ENCODE measurements around the gene EIF2S2.
A peak's percentile ranks its signal among the peaks of the same experiment; 100 is the strongest.

The EIF2S2 gene

DNA sequence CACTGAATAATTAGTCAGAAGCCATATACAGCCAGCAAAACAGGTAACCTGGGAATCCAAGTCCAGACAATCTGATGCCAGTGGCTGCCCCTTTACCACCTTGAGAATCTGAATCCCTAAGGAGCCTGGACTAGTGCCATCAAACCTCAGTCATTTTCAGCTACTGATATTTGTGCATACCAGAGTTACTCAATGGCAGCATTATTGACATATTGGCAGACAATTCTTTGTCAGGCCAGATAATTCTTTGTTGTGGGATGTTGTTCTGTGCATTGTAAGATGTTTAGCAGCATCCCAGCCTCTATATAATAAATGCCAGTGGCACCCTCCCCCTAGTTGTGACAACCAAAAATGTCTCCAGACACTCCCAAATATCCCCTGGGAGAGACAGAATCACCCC lies 3.2 kb upstream of the EIF2S2 start:
- DNase-seq = no peak

DNA sequence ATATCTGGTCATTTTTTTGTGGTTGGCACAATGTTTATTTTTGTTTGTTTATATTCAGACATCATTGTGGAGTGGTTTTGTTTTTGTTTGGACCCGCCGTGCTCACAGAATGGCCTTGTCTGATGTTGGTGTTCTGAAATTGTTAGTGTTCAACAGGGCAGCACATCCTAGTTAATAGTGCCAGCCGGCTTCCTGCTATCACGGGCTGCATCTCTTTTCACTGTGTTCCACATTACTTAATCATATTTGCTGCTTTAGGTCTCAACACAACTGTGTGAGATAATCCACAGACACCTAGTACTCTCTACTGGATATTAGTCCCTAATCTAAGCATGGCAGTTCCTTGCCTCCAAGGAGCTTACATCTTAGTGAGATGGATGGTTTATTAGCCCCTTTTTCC lies 2.8 kb upstream of the EIF2S2 start:
- no peak for DNase-seq

DNA sequence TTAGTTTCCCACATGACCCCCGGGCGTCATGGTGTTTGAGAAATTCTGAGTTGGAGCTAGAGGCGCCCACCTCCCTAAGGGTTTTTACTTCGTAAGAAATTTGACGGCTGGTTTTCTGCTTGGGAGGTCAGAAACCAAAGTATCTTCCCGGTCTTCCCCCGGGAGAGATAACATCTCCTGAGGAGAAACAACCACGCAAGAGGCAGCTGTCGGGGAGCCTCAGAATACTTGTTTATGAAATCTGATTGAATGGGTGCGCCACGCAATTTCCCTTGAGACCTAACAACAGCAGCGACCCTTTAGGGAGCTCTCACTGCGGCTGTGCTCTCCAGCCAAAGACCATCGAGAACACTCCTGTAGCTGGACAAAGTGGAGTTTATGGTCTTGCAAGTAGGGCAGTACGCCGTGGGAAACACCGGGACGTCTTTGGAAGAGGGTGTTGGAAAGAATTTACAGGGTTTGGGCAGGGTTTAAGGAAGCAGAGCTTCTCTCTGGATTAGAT lies 608 bp upstream of the EIF2S2 start:
- peak in 1 of 2 experiments; percentile 68 for DNase-seq

DNA sequence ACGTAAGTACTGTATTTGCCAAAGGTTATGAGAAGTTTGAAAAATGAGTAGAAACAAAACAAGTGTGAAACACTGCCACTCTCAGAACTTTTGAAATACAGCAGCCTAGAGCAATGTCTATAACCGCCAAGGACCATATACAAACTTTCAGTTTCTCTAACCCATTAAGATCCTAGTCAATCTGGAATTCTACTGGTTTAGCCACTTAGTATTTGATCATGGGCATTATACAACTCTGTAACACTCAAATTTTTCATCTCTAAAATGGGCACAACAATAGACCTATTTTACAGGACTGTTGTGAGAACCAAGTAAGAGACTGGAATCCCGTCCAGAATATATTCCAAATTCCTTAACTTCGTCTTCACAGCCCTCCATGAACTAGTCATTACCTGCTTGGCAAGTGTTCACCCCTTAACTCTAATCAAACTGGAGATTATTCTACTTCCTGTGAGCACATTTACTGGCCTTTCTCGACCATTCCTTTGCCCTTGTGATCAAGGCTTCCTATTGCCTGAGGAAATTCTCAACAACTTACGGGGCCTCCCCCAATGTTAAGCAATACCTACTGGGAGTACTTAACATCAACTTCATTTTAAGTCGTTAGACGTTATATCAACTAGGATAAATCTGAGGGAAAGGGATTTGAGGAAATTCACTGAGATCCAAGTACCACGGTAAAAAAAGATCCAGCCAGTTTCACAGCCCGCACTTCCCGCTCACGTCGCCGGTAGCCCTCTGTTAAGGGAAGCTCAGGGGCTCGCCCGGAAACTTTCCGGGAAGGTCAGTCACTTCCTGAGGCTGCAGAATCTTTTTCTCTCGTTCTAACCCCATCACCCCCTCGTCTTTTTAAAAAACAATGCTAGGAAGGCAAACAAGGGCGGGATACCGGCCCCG lies 1.1 kb downstream of the EIF2S2 start:
- DNase-seq = peak in 1 of 2 experiments; percentile 34

DNA sequence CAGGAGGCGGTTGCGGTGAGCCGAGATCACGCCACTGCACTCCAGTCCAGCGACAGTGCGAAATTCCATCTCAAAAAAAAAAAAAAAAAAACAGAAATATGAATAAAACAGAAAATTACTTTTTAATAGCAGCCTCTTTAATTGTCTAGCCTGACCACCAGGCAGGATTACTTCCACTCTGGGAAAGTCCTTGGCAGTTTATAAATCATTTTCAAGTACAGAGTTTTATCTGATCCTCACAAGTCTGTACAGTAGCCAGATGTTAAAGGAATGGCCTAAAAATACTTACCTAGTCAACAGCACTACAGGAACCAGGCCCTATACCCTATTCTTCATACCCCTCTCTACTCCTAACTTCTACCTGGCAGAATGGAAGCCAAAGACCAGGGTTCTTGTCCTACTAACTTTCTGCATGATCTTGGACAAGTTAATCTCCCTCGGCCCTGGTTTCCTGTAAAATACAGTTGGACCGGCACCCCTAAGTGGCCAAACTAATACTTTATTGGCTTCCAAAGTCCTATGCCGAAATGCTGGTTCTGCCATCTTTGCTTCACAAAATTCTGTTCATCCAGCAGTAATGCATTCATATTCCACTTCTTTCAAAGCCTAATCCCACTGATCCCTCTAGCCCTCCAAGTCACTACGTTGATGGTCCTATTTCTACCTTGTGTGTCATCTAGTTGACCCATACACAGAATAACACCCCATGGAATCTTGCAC lies 1.9 kb downstream of the EIF2S2 start:
- no peak for DNase-seq

DNA sequence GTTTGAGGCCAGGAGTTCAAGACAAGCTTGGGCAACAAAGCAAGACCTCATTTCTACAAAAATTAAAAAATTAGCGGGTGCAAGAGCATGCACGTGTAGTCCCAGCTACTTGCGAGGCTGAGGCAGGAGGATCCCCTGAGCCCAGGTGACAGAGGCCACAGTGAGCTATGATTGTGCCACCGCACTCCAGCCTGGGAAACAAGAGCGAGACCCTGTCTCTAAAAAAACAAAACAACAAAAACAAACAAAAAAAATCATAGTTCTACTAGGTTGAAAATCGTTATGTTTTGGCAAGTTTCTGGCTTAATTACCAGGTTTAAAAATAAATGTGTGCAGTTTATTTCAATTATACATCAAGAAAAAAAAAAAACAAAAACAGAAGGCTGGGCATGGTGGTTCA lies 2.6 kb downstream of the EIF2S2 start:
- DNase-seq = no peak

DNA sequence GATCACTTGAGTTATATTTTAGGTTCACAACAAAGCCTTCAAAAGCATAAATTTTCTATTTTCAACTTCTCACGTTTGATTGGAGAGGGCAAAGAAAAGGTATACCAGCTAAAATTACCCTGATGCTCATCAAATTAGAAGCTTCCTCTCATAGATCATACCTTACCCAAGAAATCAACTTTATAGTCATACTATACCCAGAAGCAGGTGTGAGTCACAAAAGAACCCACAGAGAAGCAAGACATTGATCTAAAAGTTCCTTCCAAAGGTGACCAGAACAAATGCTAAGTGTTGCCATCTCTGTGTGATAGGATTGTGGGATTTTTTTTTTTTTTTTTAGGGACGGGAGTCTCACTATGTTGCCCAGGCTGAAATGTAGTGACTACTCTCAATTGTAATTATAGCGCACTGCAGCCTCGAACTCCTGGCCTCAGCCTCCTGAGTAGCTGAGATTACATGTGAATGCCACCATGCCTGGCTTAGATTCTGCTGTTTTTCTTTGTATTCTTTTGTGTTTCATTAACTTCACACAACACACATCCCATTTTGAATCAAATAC lies 3.3 kb downstream of the EIF2S2 start:
- DNase-seq = no peak

DNA sequence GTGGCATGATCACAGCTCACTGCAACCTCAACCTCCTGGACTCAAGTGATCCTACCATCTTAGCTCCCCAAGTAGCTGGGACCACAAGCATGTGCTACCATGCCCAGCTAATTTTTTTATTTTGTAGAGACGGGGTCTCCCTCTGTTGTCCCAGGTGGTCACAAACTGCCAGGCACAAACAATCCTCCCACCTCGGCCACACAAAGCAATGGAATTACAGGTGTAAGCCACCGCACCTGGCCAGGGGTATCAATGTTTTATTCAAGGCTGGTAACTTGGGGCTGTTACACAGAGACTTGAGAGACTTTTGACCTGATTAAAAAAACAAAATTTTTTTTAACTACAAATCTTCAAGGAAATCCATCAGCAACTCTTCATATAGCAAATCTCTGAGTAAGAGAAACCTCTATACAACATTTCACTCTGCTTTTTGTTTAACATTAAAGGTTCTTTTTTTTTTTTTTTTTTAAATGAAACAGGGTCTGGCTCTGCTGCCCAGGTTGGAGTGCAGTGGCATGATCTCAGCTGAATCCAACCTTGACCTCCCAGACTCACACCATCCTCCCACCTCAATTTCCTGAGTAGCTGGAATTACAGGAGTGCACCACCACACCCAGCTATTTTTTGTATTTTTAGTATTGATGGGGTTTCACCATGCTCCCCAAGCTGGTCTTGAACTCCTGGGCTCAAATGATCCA lies 5.9 kb downstream of the EIF2S2 start:
- no peak for DNase-seq

DNA sequence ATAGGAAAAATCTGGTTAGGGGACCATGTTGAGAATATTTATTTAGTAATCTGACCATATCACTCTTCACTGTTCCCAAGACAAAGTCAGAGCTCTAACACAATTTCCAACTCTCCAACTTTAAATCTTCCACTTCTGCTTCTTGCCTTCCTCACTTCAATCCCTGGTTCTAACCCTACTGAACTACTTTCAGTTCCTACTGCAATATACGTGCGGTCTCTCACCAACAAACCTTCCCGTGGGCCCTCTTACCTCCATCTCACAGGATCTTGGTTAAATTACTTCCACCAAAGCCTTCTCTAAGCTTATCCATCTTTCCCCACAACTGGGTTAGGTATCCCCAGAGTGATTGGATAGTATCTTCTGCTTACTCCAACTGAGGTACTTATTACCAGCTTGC lies 8.0 kb downstream of the EIF2S2 start:
- no peak for DNase-seq

DNA sequence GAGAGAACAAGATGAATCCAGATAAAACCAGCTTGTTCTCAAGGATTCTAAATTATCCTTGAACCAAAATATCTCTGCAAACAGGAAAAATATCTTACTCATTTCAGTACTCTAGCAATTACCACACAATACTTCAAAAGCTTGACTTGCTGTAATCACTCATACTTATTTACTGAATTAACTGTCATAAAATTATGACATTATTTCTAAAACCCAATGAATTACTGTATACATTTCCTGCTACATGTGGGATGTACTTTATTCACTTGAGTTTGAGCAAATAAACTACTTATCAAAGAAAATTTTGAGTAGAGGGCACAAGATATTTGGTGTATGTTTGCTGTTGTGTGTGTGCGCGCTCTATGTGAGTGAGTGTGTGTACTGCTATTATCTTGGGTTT lies 9.7 kb downstream of the EIF2S2 start:
- no peak for DNase-seq

DNA sequence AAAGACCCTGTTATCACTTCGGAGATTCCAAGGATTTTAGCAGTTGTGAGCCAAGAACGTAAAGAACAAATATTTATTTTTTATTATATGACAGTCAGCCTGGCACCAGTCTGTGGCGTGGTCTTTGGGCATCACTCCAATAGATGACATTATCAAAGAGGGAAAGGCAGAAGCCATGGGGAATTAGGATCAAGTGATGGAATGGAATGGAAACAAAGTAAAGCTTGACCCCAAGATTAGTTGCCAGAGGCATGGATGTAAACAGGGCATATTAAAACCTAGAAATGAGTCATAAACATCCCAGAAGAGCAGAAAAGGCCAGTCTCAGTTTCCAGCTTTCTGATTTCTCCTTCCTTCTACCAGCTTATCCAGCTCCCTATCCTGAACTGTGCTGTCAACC lies 11.5 kb downstream of the EIF2S2 start:
- DNase-seq = no peak

DNA sequence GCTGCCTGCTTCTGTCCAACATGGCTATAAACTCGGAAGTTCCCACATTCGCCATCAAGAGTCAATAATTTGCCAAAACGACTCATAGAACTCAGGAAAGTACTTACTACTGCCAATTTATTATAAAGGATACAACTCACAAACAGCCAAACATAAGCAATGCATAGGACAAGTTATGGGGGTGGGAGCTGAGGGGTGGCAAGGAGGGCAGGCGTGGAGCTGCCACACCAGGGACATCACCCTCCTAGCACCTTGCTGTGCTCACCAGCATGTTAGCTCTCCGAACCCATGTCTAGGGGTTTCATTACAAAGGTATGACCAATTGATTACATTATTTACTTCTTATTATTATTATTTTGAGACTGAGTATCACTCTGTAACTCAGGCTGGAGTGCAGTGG lies 12.4 kb downstream of the EIF2S2 start:
- no peak for DNase-seq

DNA sequence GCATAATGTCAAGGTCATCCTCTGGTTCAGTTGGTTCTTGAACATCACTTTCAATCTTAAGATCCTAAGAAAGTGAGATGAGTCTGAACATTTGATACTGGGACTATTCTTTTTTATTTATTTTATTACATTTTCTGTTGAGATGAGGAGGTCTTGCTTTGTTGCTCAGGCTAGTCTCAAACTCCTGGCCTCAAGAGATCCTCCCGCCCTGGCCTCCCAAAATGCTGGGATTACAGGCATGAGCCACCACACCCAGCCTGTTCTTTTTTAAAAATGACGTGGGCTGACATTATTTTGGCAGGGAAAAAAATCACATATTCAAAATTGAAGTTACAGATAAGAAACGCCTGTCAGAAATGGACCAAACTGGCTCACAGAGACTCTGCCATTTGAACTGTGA lies 13.5 kb downstream of the EIF2S2 start:
- no peak for DNase-seq

DNA sequence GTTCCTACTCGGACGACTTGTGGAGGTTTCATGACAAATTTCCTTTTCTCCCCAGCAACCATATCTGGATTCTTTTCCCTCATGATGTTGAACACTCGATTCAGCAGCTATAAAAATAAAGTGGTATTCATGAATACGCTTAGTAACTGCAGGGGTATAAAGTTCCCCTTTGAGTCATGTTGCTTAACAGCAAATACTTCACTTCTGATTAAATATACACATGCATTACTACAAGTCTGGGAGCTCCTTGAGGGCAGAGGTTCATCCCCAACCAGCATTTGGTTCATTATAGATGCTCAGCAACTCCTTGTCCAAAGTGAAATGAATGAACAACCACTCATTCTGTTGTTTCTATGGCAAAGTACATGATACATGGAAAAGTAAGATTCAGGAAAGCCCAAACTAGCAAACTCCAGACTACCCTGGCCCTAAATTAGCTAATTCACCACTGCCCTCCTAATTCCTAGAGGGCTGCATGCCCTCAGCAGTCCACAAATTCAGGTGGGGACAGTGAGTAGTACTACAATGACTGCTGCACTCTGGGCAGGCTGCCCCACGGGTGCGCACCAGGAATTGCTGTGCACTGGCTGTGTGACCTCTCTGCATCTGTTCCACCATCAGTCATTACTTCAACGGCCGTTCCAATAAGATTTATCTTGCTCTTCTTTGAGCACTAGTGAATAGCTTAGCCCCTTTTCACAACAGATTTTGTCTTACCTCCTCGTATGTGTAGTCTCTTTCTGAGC lies 15.2 kb downstream of the EIF2S2 start:
- DNase-seq = no peak

DNA sequence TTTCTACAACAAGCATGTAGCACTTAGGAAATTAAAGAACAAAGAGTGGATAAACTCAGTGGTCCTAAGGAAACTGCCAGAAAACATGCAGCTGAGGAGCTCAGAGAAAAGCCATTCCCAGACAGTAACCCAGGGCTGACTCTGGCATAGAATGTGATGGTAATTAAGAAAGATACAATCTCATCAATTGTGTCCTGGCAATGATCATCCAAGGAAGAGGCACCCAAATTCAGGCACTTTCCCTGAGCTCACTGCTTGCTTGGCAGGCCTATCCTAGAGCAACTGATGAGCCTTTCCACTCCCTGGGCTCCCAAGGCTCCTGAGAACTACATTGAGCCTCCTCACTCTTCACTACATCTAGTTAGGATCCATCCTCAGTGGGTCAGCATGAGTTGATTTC lies 16.2 kb downstream of the EIF2S2 start:
- DNase-seq = no peak

DNA sequence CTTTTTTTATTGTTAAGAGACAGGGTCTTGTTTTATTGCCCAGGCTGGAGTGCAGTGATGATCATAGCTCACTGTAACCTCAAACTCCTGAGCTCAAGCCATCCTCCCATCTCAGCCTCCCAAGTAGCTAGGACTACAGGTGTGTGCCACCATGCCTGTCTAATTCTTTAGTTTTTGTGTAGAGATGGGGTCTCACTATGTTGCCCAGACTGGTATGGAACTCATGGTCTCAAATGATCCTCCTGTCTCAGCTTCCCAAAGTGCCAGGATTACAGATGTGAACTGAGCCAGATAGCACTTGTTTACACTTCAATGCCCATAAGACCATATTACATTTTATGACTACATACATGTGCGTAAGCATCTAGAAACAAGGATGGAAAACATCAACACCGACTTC lies 18.1 kb downstream of the EIF2S2 start:
- no peak for DNase-seq

DNA sequence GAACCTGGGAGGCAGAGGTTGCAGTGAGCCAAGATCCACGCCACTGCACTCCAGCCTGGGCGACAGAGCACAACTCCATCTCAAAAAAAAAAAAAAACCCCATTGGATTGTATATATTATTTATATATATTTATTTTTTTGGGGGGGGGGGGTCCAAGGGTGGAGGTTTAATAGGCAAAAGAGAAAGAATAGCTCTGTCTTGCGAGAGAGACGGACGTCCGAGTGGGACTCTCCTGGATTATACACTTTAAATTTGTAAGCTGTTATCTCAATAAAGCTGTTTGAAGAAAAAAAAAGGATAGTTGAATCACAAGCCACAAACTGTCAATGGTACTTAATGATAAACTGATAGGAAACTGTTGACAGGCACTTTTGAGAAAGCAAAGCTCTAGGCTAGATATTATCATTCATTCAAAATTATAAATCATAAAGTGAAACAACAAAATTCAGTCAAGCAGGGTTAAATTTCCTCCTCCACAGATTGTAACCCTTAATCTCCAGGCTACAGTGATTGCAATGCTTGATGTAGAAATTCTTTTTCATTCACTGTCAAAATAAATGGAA lies 20.3 kb downstream of the EIF2S2 start:
- no peak for DNase-seq

DNA sequence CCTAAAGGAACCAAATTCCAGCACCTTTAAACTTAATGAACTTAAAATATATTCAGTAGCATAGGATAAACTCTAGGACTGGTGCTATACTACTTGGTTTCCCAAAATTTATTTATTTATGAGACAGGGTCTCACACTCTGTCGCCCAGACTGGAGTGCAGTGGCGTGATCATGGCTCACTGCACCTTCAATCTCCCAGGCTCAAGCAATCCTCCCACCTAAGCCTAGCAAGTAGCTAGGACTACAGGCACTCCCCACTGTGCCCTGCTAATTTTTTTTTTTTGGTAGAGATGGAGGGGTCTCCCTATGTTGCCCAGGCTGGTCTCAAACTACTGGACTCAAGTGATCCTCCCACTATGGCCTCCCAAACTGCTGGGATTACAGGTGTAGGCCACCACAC lies 21.4 kb downstream of the EIF2S2 start:
- DNase-seq = no peak

DNA sequence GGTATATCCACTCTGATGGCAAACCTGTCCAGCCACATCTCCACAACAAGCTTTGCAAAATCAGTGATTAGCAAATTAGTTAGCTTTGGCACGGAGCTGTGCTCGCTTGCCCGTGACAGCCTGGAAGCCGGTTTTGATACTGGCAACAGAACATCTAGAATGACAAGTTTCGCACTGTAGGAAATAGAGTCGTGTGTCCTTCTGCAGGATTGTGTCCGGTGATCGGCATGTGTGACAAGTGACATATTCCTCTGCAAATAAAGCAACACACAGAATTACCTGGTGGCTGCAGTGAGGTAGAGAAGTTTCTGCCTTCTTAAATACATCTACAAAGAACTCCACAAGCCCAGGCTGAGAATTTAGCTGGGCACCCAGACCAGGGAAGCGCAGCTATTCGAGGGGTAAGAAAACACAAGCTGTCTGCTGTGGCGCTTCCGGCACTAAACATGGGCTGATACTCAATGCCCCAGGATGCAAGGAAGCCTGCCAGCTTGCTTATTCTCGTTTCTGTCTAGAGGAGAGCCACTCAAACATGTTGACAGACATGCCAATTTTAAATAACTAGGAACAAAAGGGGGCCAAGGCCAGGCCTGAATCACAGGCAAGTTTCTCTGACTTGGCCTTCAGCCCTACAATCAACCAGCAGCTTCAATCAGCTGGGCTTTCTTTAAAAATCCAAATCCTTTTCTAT lies 22.2 kb downstream of the EIF2S2 start:
- peak in 1 of 2 experiments; percentile 21 for DNase-seq

DNA sequence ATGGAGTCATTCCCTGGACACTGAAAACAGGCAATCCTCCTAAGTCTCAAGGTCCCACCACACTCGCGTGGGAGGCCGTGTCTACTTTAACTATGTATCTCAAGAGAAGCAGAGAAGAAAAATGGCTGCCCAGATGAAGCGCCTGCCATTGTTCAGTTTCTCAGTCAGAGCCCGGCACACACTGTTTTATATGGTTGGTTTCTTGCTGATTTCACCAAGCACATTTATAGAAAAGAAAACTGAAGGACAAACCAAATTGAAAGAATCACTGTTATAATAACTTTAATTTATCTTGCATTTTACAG lies 22.9 kb downstream of the EIF2S2 start:
- DNase-seq = no peak

DNA sequence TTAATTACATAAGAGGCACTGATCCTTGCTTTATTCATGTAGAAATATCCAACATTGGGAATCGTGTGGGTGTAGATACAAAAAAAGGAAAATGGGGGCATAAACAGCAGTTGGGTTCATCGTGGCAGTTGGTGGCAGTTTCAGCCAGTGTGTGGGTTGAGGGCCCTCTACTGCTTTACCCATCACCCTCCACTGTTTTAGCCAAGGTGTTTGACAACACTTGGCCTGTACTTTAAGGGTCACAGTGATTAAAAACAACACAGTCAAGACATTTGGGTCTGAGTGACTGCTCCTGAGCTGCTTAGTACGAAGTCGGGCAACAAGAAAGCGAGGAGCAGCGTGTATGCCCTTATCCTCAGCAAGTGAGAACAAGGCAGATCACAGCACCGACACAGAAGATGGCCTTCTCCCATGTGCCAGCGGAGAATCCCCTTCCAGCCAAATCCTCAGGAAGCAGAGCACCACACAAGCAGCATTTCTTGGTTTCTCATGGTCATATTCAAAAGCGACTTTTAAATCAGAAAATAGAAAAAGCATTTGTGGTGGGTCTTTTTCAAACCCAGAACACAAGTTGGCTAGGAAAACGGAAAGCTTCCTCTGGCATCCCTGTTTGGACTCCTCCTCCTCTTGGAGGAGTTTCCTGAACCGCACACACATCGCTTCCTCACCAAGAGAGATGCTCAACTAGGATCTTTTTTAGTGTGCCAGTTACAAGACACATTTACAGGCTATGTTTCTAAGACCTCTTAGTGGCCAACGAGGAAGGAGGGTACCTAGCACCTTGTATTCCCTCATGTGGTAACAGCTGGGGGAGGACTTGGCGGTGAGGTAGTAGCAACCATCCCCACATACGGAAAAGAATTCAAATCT lies 23.5 kb downstream of the EIF2S2 start:
- DNase-seq = no peak
